Activated CD4-positive, alpha-beta T cell treated with anti-CD3 and anti-CD28 coated beads for 1 hour (primary cell): ENCODE measurements around the gene FARS2.

ENCODE experiments used
- DNase-seq: peaks from one replicate; pipeline ENCODE4 v3.0.0-alpha.2; 2020

FARS2 gene

DNA sequence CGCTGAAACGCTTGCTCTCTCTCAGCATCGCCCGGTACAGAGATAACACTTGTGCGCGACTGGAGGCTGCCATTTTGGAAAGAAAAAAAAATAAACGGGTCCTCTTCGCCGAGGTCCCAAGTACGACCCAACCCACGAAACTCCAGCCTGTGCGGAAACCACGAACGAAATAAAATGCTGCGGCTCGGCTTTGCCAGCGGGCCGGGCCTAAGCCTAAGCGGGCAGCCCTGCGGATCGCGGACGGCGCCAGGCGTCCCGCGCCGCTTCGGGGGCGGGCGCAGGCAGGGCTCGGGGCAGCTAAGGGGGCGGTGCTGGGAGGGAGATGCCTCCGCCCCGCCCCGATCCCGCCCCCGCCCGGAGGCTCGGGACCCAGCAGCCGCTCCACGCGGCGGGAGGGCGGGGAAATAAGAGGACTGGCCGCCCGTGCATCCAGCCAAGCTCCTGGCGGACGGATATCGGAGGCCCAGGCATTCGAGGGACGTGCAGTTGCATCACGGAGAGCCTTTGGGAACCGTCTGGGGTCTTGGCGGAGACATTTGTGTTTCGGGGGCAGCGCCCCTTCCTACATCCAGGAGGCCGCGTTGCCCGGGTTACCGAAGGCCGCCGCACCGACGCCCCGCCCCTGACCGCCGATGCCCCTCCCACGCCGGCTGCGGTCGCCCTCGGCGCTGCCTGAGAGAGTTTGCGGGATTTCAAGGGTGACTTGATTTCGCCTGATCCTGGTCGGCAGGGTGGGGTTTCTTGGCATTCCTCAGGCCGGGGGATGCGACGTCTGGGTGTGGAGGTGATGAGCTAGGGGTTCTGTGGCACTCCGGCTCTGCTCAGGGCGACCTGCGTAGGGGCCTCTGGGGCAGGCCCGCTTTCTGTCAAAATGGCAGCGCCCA, at the start of gene FARS2, which contains the start of gene LYRM4:
TSS of gene FARS2 (plus strand) at position 853 of the 884 bp plus-strand sequence.
TSS of gene LYRM4 (minus strand) at position 290 of the 884 bp plus-strand sequence. CDS start at position 73, 217 bp downstream.
- peak; percentile 87 for DNase-seq

DNA sequence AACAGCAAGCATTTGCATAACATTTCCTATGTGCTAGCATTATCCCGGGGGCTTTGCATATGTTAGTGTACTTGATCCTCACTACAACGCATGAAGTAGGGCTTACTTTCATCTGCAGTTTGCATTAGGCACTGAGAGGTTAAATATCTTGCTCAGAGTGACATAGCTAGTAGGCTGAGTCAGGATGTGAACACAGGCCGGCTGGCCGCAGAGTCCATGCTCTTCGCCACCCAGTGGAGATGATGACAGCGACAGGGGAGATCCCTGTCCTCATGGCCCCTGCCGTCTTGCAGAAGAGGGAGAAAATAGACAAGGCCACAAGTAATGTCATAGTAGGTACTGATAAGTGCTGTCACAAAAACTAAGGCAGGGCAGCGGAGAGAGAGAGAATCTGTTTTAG, 47.5 kb upstream of the FARS2 start:
- no peak for DNase-seq

GRCh38 chr6:5214570-5215052, 46.7 kb upstream of the FARS2 start:
- no peak for DNase-seq

GRCh38 chr6:5215159-5215558, 46.2 kb upstream of the FARS2 start:
- DNase-seq = no peak

DNA sequence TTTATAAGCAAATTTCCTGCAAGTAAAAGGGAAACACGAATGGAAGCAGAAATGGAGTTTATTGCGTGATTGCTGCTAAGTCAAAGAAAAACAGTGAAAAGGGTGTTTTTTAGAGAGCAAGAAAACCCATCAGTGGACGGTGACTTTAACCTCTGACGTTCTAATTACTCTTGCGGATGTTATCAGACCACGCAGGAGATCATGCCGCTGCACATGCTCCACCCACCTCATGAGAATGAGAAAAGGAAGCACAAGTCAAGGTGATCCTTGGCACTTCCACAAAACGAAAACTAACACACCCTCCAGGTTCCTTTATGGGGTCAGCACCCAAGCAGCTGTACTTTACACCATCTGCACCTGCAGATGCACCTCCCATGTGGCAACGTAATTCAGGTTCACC, 45.5 kb upstream of the FARS2 start:
- DNase-seq = no peak

DNA sequence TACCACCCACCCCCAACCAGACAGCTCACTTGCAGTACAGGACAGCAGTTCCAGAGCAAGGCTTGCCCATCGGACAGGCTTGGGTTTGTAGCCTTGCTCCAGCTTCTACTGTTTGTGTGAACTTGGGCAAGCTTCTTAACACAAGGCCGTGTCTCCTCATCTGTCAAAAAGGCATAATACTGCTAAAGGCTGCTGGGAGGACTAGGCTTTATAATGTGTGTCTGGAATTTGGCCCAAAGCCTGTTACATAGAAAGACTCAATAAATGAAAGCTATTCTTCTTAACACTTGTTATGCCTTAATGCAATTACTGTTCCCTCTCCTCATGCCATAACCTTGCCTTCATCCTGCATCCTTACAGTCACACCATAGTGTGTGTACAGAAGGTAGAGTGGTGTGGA, 44.0 kb upstream of the FARS2 start:
- DNase-seq = no peak

DNA sequence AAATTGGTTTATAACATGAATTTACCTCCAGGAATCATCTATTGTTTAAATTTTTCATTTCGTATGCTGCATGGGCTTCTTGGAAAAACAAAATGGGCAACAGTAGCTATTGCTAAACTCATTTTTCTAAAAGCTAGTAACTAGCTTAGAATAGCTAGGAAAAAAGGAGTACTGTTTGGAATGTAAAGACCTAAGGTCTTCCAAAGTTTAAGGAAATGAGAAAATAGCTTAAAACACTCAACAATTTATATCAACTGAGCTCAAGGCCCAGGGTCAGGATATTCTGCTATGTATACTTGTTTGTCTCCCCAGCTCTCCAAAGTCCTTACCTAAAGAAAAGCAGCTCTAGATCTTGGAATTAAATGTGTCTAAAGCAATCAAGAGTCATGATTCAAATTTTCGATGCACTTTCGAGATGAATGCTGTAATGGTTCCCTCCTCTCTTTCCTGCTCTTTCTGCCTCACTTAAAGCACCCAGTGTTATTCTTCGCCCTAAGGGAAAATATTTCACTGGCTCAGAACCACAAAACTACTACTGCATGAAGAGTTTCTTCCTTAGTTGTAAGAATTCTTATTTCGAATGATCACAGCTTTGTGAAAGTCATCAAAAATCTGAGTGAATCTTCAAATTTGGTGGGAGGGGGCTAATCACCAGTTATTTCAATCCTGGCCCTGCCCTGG, 42.2 kb upstream of the FARS2 start:
- no peak for DNase-seq

DNA sequence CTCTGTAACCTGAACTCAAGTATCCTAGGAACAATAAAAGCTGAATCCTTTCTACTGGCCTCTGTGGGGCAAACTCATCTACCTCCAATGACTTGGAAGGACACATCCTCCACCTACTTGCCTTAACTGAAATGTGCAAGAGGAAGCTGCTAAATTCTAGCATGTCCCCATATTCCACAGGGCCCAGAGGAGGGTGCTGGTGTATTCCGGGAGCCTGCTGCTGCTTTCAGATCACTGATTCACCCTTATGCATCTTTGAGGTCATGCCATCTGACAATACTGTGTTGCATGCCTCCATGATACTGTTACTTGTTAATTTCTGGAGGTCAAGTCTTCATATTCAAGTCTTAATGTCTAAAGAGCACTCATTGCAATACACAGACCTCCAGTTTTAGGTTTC, 40.9 kb upstream of the FARS2 start:
- no peak for DNase-seq

GRCh38 chr6:5223309-5223708, 38.0 kb upstream of the FARS2 start:
- DNase-seq = no peak

DNA sequence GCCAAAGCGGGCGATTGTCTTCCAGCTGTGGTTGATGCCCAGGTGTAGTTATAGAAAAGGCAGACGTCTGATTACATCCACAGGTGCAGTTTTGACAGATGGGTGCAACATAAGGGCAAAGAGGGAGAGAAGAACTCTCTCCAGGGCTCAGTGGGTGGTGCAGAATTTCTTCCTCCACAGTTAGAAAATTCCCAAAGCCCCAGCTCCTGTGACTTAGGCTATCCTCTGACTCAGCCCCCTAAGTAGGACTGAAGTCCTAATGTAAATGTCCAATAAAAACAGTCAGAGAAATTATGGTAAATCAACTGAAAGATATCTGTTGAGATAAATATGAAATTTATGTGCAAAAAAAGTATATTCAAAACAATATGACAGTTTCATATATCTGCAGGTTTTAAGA, 32.0 kb upstream of the FARS2 start:
- no peak for DNase-seq

- no peak for DNase-seq
Measured at GRCh38 chr6:5230081-5230480, 31.2 kb upstream of the FARS2 start.

DNA sequence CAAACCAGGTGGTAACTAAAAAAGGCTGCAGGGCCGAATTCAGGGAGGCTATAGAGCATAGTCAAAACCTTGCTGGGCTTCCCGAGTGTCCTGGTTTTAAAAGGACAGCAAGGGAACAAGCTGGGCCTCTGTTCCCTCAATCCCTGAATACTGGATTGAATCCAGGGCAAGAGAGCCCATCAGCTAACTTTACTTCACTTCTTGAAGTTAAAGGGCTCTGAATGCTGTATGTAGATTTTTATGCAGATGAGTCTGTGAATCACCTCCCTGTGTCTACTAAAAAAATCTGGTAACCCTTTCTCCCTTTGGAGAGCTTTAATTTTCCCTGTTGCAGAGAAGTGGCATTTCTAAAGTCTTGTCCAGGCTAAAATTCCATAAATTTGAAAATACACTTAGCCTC, 30.0 kb upstream of the FARS2 start:
- DNase-seq = no peak

DNA sequence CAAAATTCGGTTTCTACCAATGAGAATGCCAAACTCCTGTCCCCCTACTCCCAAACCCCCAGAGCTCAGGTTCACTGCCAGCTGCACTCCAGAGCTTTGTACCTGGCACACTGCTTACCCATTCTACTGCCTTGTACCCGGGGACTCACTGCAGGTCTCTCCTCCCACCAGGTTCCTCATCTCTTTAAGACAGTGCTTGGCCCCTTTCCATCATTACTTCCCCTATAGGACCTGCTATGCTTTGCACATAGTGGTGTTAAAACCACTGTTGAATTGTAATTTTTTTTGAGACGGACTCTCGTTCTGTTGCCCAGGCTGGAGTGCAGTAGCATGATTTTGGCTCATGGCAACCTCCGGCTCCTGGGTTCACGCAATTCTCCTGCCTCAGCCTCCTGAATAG, 26.4 kb upstream of the FARS2 start:
- DNase-seq = no peak

DNA sequence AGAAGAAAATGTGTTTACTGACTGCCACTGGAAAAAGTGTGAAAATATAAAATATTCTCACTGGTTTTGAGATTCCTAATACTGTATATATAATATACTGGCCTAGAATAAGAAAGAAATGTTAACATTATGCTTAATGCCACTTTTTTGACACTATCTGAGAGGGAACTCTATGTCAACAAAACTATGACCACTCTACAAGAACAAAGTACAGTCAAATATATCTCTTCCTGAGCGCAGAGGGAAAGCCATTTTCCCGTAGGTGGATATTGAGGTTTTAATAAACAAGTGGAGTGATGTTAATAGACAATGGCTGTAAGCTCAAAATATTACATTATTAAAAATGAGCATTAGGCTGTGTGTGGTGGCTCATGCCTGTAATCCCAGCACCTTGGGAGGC, 25.5 kb upstream of the FARS2 start:
- no peak for DNase-seq

DNA sequence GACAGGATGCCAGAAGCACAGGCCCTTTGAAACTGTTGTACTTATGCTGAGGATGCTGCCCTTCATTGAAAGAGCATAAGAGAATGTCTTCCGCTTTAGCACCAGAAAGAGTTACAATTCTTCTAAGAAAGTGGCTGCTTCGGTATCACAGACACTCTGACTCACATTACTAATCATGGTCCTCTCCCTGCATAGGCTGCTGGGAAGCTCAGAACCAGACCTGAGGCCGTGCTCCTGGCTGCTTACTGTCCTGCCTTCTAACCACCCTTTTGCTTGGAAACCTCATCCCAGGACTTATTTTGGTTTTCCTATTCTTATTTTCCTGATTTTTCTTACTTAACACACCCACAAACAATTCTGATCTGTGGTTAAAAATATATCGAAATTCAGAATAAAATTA, 23.5 kb upstream of the FARS2 start:
- no peak for DNase-seq

DNA sequence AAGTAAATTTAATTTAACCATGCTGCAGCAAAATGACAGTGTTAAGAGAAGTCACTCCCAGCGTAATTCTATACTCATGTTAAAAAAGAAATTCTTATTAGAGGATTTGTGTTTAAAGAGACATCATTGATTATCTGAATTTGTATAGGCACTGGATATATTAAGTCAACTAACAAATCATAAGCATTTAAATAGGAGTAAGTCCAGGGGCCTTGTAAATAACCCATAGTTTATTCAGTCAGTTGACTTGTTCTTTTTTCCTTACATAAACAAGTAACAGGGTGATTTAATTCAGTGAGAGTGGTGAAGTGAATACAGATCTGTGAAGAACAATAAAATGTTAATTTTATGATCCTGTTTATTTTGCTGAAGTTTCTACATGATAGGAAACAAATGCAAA, 23.0 kb upstream of the FARS2 start:
- no peak for DNase-seq

DNA sequence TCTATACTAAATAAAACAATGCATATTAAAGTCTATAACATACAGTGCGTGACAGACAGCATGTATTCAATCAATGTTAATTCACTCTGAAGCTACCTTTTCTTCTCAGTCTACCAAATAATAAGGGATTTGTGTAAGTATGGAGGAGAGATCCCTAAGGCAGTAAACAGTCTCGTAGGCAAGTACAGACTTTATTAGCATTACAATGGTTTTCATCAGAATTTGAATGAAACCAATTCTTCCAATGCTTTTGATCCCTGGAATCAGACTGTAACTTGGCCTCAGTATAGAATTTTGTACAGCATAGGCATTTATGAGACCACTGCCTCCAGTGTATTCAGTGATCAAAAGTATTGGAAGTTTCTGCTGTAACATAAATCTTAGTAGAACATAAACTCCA, 20.1 kb upstream of the FARS2 start:
- DNase-seq = no peak

DNA sequence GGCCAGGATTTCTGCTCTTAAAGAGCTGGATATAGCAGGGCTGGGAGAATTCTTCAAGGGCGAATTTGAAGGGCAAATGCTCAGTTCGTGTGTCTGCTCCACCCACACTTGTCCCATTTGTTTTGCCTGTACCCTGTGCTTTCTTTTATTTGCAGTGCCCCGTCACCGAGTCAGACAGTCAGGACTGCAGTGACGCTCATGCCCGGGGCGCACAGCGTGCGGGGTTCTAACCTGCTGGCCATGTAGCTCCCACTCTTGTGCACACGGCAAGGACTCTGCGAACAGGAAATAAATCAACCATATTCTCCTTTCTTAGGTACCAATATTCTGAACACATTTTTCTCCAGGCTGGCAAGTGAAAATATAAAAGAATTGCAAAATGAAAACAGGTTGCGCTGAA, 18.2 kb upstream of the FARS2 start:
- no peak for DNase-seq

GRCh38 chr6:5246141-5247097, 14.9 kb upstream of the FARS2 start:
- DNase-seq = no peak

- no peak for DNase-seq
Measured at GRCh38 chr6:5247201-5247600, 14.1 kb upstream of the FARS2 start.

GRCh38 chr6:5248302-5249098, 12.8 kb upstream of the FARS2 start:
- no peak for DNase-seq
